HG03442 (cell line): ENCODE measurements around the gene CCNO.
A peak's percentile ranks its signal among the peaks of the same experiment; 100 is the strongest.

Experiments
- ATAC-seq: cut with Tn5 transposase; IDR thresholded peaks from one replicate; pipeline ENCODE4 v1.9.1; 2021; ENCODE audit warnings: mild to moderate bottlenecking, moderate library complexity; ENCODE audit not compliant: unreplicated experiment

Gene CCNO

GRCh38 chr5:55232985-55233928 is at the start of gene CCNO:
Gene CCNO (minus strand): TSS chr5:55233608. CDS start chr5:55233523, 85 bp downstream.
- ATAC-seq = peak; percentile 41

GRCh38 chr5:55278778-55279177 is 45.4 kb upstream of the CCNO start:
- ATAC-seq = no peak

GRCh38 chr5:55276771-55277170 is 43.4 kb upstream of the CCNO start:
- ATAC-seq = no peak

GRCh38 chr5:55258339-55258738 is 24.9 kb upstream of the CCNO start:
- no peak for ATAC-seq

GRCh38 chr5:55254802-55255201 is 21.4 kb upstream of the CCNO start:
- no peak for ATAC-seq

GRCh38 chr5:55250064-55250463 is 16.7 kb upstream of the CCNO start:
- no peak for ATAC-seq

GRCh38 chr5:55241746-55242145 is 8.3 kb upstream of the CCNO start:
- no peak for ATAC-seq

GRCh38 chr5:55236800-55237199 is 3.4 kb upstream of the CCNO start:
- ATAC-seq = no peak

GRCh38 chr5:55234121-55234700 is 803 bp upstream of the CCNO start:
- ATAC-seq = no peak

GRCh38 chr5:55232271-55232984 is 980 bp downstream of the CCNO start:
- ATAC-seq = peak; percentile 5

GRCh38 chr5:55231919-55232270 is 1.5 kb downstream of the CCNO start:
- no peak for ATAC-seq

GRCh38 chr5:55231029-55231918 is 2.1 kb downstream of the CCNO start:
- ATAC-seq = no peak

- no peak for ATAC-seq
These were observed 3.2 kb downstream of the CCNO start for GRCh38 chr5:55230086-55230629.

- ATAC-seq = no peak
These were observed 5.6 kb downstream of the CCNO start for GRCh38 chr5:55227664-55228430.

- ATAC-seq = peak; percentile 37
These were observed 6.3 kb downstream of the CCNO start, which contains the start of gene MCIDAS for GRCh38 chr5:55226934-55227663. Gene MCIDAS (minus strand): TSS chr5:55227315. CDS start chr5:55227138, 177 bp downstream.

GRCh38 chr5:55226027-55226933 is 7.1 kb downstream of the CCNO start:
- ATAC-seq = peak; percentile 57

- no peak for ATAC-seq
These were observed 8.1 kb downstream of the CCNO start for GRCh38 chr5:55225346-55225745.

GRCh38 chr5:55223812-55224240 is 9.6 kb downstream of the CCNO start:
- no peak for ATAC-seq
